ENCODE results near the gene HSPA1B.
"Not testable (repeated sequence)": the region's sequence is repeated elsewhere in the genome, so short reads cannot be mapped to it uniquely, and the experiment has no call there.

Gene HSPA1B

DNA sequence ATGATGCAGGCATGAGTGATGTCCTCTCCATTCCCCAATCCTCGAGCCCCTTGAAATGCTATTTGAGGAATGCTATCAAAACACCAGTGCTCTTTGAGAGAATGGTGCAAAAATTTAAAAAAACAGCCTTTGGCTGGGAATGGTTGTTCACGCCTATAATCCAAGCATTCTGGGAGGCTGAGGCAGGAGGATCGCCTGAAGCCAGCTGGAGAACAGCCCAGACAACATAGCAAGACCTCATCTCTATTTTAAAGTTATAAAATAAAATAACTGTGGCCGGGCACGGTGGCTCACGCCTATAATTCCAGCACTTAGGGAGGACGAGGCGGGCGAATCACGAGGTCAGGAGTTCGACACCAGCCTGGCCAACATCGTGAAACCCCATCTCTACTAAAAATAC is 27.8 kb upstream of the HSPA1B start:
- no peak for DNase-seq

DNA sequence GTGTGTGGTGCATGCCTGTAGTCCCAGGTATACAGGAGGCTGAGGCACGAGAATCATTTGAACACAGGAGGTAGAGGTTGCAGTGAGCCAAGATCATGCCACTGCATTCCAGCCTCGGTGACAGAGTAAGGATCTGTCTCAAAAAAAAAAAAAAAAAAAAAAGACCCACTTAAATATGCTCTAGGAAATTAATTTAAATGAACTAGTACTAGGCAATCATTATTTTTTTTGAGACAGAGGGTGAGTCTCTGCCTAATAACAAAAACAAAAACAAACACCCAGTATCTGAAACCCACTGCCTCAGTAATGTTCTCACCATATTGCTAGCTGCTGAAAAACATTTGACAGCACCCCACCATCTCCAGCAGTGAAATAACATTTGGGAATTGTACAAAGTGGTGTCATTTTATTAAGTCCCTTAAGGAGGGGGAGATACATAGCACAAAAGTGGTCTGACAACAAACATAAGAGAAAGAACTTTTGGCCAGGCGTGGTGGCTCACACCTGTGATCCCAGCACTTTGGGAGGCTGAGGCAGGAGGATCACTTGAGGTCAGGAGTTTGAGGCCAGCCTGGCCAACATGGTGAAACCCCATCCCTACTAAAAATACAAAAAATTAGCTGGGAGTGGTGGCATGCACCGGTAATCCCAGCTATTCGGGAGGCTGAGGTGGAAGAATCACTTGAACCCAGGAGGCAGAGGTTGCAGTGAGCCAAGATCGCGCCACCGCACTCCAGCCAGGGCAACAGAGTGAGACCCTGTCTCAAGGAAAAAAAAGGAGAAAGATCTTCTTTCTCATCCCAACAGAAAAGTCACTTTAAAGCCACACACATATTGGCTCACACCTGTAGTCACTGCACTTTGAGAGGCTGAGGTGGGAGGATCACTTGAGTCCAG is 26.3 kb upstream of the HSPA1B start:
- DNase-seq: not testable (repeated sequence)

DNA sequence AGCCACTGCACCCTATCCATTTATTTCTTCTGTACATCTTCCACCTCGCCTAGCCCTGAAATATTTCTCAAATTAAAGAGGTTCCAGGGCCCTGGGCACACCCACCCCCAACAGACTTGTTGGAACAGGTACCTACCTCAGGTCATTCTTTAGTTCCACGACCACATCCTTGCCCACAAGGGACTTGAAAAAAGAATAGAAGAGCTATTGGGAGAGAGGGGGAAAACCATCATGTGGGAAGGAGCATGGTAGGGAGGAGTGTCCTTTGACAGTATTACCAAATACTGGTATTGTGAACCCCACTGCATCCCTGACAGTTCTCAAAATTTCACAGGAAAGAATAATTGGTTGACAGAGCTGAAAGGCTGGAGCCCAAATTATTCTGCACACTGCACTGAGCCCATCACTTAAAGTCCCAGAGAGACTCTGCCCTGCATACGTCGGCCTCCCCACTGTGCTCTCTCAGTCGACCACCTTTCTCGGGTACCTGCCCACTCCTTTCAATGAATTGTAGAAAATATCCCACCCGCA is 21.5 kb upstream of the HSPA1B start:
- DNase-seq: no peak

DNA sequence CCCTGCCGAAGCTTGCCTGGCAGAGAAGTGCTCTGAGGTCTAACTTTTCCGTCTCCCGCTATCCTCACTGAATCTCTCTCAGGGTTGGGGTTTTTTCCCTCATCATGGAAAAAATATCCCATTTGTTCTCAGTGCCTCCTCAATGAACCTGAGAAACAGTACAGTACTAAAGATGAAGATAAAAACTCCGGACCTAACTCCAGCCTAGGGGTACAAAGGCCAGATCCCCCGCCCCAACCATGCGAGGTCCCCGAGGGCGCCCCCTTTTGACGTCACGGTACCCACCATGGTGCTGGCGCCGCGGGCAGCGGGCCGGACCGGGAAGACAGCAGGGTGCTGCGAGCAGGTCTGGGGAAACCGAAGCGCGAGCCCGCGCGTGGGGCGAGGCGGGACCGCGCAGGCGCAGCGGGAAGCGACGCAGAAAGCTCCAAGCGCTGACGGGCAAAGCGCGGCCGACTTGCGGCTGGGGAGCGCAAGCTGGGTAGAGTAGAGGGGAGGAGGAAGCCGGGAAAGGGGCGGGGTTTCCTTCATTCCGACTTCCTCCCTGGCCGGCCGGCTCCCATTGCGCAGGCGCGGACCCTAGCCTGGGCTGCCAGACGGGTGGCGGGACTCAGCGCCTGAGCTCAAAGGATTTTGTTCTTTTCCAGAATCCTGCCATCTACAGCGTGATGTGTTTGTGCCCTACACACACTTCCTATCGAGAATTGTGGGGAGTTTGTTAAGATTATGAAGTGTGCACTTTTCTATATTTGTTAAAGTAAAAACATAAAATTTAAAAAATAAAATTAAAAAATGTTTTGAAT is 20.9 kb upstream of the HSPA1B start, which contains the start of gene LSM2:
Gene LSM2, minus strand, starts transcription at position 497 of the 803 bp plus-strand sequence. Its CDS starts 209 bp downstream, at position 288.
- peak; percentile 87 for DNase-seq

DNA sequence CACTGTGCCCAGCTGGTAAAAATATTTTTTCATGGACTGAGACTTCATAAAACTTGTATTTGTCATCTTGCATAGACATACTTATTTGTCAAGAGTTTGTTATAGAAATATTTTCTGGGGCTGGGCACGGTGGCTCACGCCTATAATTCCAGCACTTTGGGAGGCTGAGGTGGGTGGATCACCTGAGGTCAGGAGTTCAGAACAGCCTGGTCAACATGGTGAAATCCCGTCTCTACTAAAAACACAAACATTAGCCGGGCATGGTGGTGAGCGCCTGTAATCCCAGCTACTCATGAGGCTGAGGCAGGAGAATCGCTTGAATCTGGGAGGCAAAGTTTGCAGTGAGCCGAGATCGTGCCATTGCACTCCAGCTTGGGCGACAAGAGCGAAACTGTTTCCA is 18.9 kb upstream of the HSPA1B start:
- DNase-seq: not testable (repeated sequence)

DNA sequence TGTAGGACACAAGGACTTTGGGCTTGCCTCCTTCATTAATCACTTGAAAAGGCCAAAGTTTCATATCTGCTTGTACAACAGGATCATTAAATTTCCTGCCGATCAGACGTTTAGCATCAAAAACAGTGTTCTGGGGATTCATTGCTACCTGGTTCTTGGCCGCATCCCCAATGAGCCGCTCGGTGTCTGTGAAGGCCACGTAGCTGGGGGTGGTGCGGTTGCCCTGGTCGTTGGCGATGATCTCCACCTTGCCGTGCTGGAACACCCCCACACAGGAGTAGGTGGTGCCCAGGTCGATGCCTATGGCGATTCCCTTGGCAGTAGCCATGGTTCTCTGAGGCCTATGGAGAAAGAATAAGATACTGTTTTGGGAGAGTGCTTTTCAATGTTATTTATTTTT is 15.9 kb upstream of the HSPA1B start:
- no peak for DNase-seq

DNA sequence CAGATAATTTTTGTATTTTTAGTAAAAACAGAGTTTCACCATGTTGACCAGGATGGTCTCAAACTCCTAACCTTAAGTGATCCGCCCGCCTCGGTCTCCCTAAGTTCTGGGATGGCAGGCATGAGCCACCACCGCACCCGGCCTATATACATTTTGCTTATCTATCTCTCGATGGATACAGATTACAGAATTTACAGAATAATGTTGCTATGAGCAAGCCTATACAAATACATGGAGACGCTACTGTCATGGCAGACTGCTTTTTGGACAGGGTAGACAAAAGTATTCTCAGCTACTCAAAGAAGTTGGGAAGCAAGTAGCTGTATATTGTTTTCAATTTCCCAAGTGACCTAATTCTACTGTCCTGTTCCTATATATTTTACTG is 14.1 kb upstream of the HSPA1B start:
- DNase-seq: no peak

DNA sequence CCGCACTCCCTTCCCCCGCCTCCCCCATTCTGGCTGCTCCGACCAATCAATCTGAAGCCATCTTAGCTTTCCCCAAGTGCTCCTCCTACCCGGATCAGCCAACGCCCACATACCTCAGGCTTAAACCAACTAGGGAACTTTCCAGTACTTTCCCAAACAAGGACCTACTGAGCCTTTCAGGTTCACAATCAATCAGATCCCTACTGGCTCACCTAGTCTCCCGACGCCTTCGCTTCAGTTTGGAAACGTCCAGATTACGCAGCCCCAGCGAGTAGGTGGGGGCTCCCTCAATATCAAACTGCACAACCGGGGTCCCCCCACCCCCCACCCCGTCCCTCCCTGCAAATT is 12.9 kb upstream of the HSPA1B start:
- peak; percentile 89 for DNase-seq

DNA sequence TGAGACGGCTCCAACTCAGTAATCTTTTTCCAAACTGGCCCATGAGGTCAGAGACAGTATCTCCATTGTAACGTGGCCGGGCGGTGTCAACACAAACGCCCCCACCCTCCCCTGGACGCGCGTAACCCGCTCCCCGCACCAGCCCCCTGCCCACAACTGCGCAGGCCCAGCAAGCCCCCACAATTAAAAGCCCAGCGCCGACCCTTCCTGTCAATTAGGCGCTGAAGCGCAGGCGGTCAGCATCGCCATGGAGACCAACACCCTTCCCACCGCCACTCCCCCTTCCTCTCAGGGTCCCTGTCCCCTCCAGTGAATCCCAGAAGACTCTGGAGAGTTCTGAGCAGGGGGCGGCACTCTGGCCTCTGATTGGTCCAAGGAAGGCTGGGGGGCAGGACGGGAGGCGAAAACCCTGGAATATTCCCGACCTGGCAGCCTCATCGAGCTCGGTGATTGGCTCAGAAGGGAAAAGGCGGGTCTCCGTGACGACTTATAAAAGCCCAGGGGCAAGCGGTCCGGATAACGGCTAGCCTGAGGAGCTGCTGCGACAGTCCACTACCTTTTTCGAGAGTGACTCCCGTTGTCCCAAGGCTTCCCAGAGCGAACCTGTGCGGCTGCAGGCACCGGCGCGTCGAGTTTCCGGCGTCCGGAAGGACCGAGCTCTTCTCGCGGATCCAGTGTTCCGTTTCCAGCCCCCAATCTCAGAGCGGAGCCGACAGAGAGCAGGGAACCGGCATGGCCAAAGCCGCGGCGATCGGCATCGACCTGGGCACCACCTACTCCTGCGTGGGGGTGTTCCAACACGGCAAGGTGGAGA is 12.3 kb upstream of the HSPA1B start, which contains the start of the genes HSPA1A and HSPA1L:
Gene HSPA1A, plus strand, starts transcription at position 519 of the 814 bp plus-strand sequence. Its CDS starts 214 bp downstream, at position 733.
Gene HSPA1L, minus strand, starts transcription at position 259 of the 814 bp plus-strand sequence. CDS start 3,311 bp downstream, outside the sequence.
- peak; percentile 90 for DNase-seq

DNA sequence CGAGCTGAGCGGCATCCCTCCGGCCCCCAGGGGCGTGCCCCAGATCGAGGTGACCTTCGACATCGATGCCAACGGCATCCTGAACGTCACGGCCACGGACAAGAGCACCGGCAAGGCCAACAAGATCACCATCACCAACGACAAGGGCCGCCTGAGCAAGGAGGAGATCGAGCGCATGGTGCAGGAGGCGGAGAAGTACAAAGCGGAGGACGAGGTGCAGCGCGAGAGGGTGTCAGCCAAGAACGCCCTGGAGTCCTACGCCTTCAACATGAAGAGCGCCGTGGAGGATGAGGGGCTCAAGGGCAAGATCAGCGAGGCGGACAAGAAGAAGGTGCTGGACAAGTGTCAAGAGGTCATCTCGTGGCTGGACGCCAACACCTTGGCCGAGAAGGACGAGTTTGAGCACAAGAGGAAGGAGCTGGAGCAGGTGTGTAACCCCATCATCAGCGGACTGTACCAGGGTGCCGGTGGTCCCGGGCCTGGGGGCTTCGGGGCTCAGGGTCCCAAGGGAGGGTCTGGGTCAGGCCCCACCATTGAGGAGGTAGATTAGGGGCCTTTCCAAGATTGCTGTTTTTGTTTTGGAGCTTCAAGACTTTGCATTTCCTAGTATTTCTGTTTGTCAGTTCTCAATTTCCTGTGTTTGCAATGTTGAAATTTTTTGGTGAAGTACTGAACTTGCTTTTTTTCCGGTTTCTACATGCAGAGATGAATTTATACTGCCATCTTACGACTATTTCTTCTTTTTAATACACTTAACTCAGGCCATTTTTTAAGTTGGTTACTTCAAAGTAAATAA is 10.2 kb upstream of the HSPA1B start:
- not testable (repeated sequence) for DNase-seq

DNA sequence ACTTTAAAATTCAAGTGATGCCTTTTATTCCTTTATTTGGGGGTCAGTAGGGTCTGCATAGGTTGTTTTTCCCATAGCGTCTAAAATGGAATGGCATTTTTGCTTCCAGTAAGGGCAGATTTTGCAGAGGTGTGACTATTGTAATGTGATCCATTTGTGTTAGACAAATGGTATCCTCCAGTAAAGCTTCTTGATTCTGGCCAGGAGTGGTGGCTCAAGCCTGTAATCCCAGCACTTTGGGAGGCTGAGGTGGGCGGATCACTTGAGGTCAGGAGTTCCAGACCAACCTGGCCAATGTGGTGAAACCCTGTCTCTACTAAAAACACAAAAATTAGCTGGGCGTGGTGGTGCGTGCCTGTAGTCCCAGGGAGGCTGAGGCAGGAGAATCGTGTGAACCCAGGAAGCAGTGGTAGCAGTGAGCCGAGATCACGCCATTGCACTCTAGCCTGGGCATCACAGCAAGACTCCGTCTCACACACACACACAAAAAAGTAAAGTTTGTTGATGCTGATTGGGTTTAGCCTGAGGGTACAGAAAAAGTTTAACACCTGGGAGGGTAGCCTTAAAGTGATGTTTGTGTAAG is 9.5 kb upstream of the HSPA1B start:
- DNase-seq: not testable (repeated sequence)

DNA sequence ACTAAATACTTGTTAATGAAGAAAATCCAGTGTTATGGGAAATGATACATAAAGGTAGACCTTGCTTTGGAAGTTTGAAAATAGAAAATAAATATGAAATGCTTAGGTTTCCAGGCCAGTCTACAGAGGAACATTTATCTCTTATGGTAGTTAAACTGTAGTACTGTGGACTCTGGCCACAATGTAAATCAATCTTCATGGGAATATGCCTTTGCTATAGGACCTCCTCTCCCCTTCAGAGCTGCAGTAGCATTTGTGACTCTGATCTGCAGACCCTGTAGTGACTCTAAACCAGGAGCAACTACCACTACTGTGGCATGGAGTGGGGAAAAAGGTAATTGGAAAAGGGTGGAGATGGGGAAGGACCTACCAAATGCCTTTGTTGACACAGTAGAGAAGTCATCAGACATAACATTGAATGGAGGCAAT is 7.7 kb upstream of the HSPA1B start:
- no peak for DNase-seq

DNA sequence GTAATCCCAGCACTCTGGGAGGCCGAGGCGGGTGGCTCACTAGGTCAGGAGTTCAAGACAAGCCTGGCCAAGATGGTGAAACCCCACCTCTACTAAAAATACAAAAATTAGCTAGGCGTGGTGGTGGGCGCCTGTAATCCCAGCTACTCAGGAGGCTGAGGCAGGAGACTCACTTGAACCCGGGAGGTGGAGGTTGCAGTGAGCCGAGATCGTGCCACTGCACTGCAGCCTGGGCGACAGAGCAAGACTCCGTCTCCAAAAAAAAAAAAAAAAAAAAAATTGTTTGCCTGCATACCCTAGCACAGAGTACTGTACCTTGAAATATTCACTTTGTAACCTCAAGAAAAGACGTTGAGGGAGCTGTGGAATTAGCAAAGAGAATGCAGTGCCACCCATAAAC is 7.1 kb upstream of the HSPA1B start:
- not testable (repeated sequence) for DNase-seq

DNA sequence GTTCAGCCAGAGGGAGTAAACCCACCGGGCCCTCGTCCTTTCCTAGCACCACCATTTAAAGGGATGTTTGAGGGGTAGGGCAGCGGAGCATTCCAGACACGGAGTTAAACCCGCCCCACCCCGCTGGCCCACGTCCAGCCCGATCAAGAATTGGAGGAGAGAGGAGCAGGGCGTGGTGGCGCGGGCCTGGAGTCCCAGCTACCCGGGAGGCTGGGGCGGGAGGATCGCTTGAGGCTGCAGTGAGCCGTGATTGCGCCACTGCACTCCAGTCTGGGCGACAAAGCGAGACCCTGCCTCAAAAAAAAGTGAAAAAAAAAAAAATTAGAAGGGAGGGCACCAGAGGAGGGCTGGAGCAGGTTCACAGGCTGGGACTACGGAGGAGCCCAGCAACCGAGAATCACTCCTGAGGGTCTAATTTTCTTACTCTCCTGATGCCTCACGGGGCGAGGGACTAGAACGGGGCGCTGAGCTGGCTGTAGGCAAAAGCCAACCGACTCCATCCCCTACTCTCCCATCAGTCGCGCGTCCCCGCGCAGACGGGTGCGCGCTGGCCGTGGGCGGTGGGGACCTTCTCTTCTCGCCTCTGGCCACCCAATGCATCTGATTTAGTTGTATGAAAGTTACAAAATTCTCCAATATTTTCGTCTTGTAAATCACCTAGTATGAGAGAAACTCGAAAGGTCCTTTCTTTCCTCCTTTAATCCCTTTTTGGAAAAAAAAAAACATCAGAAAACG is 6.1 kb upstream of the HSPA1B start:
- peak; percentile 19 for DNase-seq

DNA sequence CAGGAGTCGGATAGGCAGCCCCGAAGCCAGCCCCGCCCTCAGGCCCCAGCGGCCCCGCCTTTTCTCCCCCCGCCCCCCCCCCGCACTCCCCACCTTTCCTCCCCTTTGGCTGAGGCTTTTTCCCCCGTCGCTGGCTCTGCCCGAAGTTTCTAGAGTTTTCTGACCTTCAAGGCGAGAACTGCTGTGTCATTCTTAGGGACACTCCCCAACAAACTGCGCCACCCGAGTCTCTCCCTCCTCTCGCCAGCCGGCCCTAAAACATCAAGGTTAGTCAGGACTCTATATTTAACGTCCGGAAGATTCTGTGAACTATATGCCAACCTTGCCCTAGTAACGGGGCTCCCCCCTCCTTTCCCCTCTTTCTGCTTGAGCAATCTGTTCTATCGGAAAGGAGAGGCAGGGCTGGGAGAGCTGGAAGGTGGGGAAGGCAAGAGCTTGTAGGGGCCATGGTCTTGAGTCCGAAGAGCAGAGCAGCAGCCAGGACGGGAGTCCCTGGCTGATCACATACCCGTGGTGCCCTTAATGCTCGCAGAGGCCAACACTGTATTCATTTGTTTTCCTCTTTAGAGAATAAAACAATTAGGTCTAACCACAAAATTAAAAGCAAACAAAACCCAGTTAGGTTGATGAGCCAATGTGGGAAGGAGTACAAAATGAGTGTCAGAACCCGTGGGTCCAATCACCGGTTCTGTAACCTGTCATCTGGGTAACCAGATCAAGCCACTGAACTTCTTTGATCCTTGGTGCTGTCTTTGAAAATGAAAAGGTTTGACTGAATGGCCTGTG is 5.3 kb upstream of the HSPA1B start:
- no peak for DNase-seq

DNA sequence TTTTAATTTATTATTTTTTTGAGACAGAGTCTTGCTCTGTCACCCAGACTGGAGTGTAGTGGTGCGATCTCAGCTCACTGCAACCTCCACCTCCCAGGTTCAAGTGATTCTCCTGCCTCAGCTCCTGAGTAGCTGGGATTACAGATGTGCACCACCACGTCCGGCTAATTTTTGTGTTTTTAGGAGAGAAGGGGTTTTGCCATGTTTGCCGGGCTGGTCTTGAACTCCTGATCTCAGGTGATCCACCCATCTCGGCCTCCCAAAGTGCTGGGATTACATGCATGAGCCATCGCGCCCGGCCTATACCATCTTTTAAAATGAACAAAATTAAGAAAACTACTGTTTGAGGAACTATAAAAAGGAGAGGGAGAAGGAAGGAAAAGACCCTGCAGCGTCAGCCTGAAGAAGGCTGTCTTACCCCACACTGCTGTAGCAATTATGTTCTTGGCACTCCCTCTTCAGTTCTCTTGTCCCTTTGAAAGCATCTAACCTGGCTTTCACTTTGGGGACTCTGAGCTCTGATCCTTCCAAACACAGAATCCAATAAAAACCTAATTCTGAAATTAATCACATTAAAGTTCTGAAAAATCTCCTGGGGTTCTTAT is 3.8 kb upstream of the HSPA1B start:
- not testable (repeated sequence) for DNase-seq

DNA sequence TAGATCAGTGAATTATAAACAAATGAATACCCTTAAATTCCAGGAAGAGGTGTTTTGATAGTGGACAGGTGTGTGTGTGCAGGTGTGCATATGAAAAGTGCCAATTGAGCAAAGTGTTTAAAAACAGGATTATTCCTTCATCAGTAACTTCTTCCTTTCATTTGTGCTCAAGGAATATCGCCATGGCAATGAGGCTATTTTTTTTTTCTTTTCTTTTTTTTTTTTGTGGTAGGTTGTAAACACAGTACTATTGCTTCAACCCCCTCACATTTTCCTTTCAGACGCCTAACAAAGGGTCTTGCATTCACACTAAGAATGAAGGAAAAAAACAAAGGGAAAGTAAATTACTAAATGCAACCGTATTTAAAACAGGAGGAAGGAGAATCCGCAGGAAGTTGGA is 2.0 kb upstream of the HSPA1B start:
- DNase-seq: no peak

DNA sequence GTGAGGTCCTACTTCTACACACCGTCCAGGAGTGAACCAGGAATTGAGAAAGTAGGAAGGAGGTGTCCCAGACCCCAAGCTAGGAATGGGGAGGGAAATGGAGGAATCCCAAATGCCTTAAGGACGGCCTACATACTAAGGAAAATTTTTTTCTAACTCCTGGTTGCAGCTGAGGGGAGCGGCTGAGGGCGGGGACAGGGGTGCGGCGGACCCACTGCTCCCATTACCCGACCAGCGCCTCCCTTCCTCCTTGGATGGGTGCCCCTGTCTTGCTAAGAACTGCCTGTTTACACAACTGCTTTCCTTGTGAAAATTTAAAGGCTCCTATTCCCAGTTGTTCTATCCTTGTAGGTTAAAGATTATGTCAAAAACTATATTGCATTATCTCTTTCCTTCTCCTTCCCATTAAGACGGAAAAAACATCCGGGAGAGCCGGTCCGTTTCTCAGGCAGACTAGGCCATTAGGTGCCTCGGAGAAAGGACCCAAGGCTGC is 699 bp upstream of the HSPA1B start:
- DNase-seq: no peak
